Tibial nerve (tissue), 4 donors: ENCODE results near the gene KIAA0319L. TPM values are rescaled to one million over a fixed set of nuclear protein-coding genes. Genes with fewer than 3 reads are reported as not detected.

Experiments used
- DNase-seq, 2 donors: peaks; one replicate each; pipeline ENCODE4 v3.0.0-alpha.2; 2019; ENCODE audit warnings: low spot score in 2 of 2
- H3K27ac ChIP-seq, 4 donors: fragments of 200-600 bp; sonication (generic) in 3 of 4; one replicate each; pipeline ENCODE4 v1.5.1; 2017 to 2019; ENCODE audit warnings: mild to moderate bottlenecking in 1 of 4
- H3K27me3 ChIP-seq, 2 donors: fragments of 200-600 bp; sonication (generic) in 1 of 2; one replicate each; pipeline versions ENCODE4 v1.5.1 to v1.6.0; 2017 to 2019
- H3K36me3 ChIP-seq, 3 donors: fragments of 200-600 bp; sonication (generic); one replicate each; pipeline ENCODE4 v1.5.1; 2018 to 2019
- H3K4me1 ChIP-seq, 4 donors: fragments of 200-600 bp; sonication (generic) in 3 of 4; one replicate each; pipeline ENCODE4 v1.5.1; 2017 to 2019
- H3K4me3 ChIP-seq, 4 donors: fragments of 200-600 bp; sonication (generic) in 3 of 4; one replicate each; pipeline ENCODE4 v1.5.1; 2017 to 2019; ENCODE audit warnings: mild to moderate bottlenecking in 1 of 4, moderate library complexity in 1 of 4
- H3K9me3 ChIP-seq, 4 donors: fragments of 200-600 bp; sonication (generic) in 3 of 4; one replicate each; pipeline ENCODE4 v1.5.1; 2017 to 2019
- CTCF ChIP-seq, 5 experiments: fragments of 200-600 bp in 3 of 5; fragments of 450-650 bp in 2 of 5; sonication (generic) in 3 of 5; IDR thresholded peaks; one replicate each; pipeline ENCODE4 v1.5.1; 2016 to 2019; ENCODE audit warnings: antibody characterized with exemption in 5 of 5, mild to moderate bottlenecking in 3 of 5, moderate library complexity in 2 of 5
- EP300 ChIP-seq, 2 donors: sonication (generic); formaldehyde crosslinking; IDR thresholded peaks; one replicate each; pipeline ENCODE4 v1.6.1; 2017; ENCODE audit warnings: antibody characterized with exemption in 2 of 2, mild to moderate bottlenecking in 1 of 2
- POLR2A ChIP-seq, 2 donors: fragments of 450-650 bp; IDR thresholded peaks; one replicate each; pipeline ENCODE4 v1.6.1; 2017; ENCODE audit warnings: antibody characterized with exemption in 2 of 2, mild to moderate bottlenecking in 2 of 2, moderate library complexity in 2 of 2
- WGBS, 2 donors: methylation state at CpG; one replicate each; pipeline ENCODE4 v1.1.5; 2018; 5-methylcytosine and 5-hydroxymethylcytosine counted together
- total RNA-seq, 4 donors: library from RNA; depleted of rRNA; stranded (reverse); fragments of >200 nt; gene quantifications; one replicate each; pipeline ENCODE4 v1.1.0, GENCODE V29; 2016

KIAA0319L gene
- total RNA-seq, 4 donors from 2014 or later: 57.0 to 115 (median 70.7) TPM

DNA sequence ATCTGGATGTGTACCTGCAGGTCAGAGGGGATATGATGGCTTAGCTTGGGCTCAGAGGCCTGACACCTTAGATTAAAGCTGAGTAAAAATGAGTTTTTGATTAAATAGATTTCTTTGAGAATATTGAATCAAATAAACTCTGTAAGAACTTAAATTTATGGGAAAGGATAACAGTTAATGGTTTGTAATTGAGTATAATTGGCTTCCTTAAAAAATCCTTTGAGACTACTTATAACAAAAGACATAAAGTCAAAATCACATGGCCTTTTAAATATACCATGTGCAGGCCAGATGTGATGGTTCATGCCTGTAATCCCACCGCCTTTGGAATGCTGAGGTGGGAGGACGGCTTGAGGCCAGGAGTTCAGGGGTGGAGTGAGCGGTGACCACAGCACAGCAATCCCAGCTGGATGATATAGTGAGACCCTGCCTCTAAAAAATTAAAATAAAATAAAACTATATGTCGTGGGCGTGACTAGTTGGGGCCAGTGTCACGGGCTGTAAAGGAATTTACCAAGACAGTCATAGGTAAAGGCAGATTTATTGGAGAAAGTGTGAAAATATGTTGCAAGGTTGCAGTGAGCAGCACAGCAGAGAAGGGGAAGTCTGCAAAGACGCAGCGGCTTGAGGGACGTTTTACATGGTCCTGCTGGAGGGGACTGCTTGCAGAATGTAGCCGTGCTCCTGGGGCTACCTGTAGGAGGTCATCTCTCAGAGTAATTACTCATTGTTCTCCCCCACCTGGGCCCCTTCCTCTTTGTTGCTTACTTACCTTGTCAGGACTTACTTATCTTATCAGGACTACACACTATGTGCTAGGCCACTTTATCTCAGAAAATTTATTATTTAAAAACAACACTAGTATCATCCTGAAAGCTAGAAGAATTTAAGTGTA lies 166.4 kb downstream of the KIAA0319L start:
- Histone ChIP-seq H3K4me1 (no peaks in the 10 kb centered on the region), H3K27me3 (no peaks in the 10 kb centered on the region), H3K27ac (no peak overlapping the region), H3K4me3 (no peak overlapping the region), H3K9me3 (no peaks in the 10 kb centered on the region), H3K36me3 (peaks cover 0 to 84% (median 4%) of the 10 kb centered on the region in 3 donors)
- DNase-seq: no peak
- TF ChIP-seq CTCF (IDR thresholded peaks at IDR 0.05): no peak
- TF ChIP-seq POLR2A (IDR thresholded peaks at IDR 0.05): no peak
- no peak for TF ChIP-seq EP300 (IDR thresholded peaks at IDR 0.05)
- WGBS, 2 donors: 78 to 81% methylated on average over 10 of the region's 10 CpGs

- no peak for DNase-seq
- TF ChIP-seq EP300 (IDR thresholded peaks at IDR 0.05) (no peak), CTCF (IDR thresholded peaks at IDR 0.05) (no peak), POLR2A (IDR thresholded peaks at IDR 0.05) (no peak)
- no peak overlapping the region for H3K4me3 ChIP-seq
- H3K9me3 ChIP-seq: no peaks in the 10 kb centered on the region
- no peaks in the 10 kb centered on the region for H3K4me1 ChIP-seq
- no peak overlapping the region for H3K27ac ChIP-seq
- H3K27me3 ChIP-seq: no peaks in the 10 kb centered on the region
- H3K36me3 ChIP-seq: peaks cover 0 to 66% (median 0%) of the 10 kb centered on the region in 3 donors
- 75 to 76% methylated on average over 6 of the region's 6 CpGs for WGBS, 2 donors
Observed at GRCh38 chr1:35386959-35387358, 170.2 kb downstream of the KIAA0319L start.

DNA sequence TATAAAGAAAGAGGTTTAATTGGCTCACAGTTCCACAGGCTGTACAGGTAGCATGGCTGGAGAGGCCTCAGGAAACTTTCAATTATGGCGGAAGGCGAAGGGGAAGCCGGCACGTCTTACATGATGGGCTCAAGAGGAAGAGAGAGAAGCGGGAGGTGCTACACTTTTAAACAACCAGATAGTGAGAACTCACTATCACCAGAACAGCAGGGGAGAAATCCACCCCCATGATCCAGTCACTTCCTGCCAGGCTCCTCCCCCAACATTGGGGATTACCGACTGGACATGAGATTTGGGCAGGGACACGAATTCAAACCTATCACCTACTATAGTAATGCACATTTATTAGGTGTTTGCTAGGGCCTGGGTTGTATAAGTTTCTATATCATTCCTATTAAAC lies 170.9 kb downstream of the KIAA0319L start:
- Histone ChIP-seq H3K9me3 (no peaks in the 10 kb centered on the region), H3K4me1 (no peaks in the 10 kb centered on the region), H3K27me3 (no peaks in the 10 kb centered on the region), H3K4me3 (no peak overlapping the region), H3K27ac (no peak overlapping the region), H3K36me3 (peaks cover 0 to 61% (median 0%) of the 10 kb centered on the region in 3 donors)
- TF ChIP-seq EP300 (IDR thresholded peaks at IDR 0.05) (no peak), POLR2A (IDR thresholded peaks at IDR 0.05) (no peak), CTCF (IDR thresholded peaks at IDR 0.05) (no peak)
- no peak for DNase-seq
- 93% methylated on average over 7 of the region's 7 CpGs for WGBS, 2 donors

Other genes with a start within 250 kb of the KIAA0319L start
- gene NCDN, start 396 bp upstream of the KIAA0319L start, total RNA-seq: 10 to 100 TPM; 25.9 to 36.9 (median 29.3) TPM
- 1 to 10 TPM in 2 of 4 donors, under 1 TPM in 2; 0.44 to 3.3 (median 1.2) TPM for gene TFAP2E, start 15.9 kb upstream of the KIAA0319L start, total RNA-seq
- 10 to 100 TPM; 24.9 to 41.4 (median 33.8) TPM for gene PSMB2, start 84.1 kb upstream of the KIAA0319L start, total RNA-seq
- 10 to 100 TPM; 23.4 to 28.3 (median 26.8) TPM for gene C1orf216, start 161.5 kb upstream of the KIAA0319L start, total RNA-seq
- gene CLSPN, start 212.6 kb upstream of the KIAA0319L start, total RNA-seq: under 1 TPM in 3 of 4 donors, not detected in 1; under 0.01 to 0.42 (median 0.30) TPM